Panc1 (cell line): Measurements from ENCODE around the gene POLRMT. TPM values are rescaled to one million over a fixed set of nuclear protein-coding genes. Genes with fewer than 3 reads are reported as not detected.

ENCODE experiments used
- ATAC-seq: fragments of 200-7000 bp; cut with Tn5 transposase; 2 replicates; pipeline ENCODE4 v1.9.1; 2020; ENCODE audit warnings: mild to moderate bottlenecking, moderate library complexity
- Bru-seq: library from RNA; stranded (reverse); fragments of 400-500 nt; gene quantifications from one replicate; lab custom pipeline; 2021; lab: Mats Ljungman, UMichigan
- BruChase-seq, 2 experiments: library from RNA; stranded (reverse); fragments of 400-500 nt; gene quantifications; one replicate each; lab custom pipeline; 2021; lab: Mats Ljungman, UMichigan
- BruUV-seq: library from RNA; stranded (reverse); fragments of 400-500 nt; replicated peaks from 2 replicates; lab custom pipeline; 2021; lab: Mats Ljungman, UMichigan
- CTCF ChIA-PET: fragments of 300-600 bp; sonication (Branson Sonifier 250); formaldehyde crosslinking; loops from one replicate; lab custom pipeline; 2022; ENCODE audit warnings: antibody characterized with exemption; lab: Charles Lee
- POLR2A ChIA-PET: fragments of 300-600 bp; sonication (Branson Sonifier 250); formaldehyde crosslinking; loops from one replicate; lab custom pipeline; 2022; ENCODE audit warnings: antibody characterized with exemption; lab: Charles Lee
- DNase-seq: peaks from one replicate; pipeline ENCODE4 v3.0.0-alpha.2; 2010; ENCODE audit warnings: low read depth, low spot score
- H3K27ac ChIP-seq: 2 replicates; pipeline ENCODE4 v1.5.1; 2011; ENCODE audit warnings: mild to moderate bottlenecking, low read length, inconsistent platforms
- H3K27me3 ChIP-seq: fragments of 200-500 bp; sonication (Bioruptor generic); 2 replicates; pipeline ENCODE4 v1.6.0; 2014; ENCODE audit warnings: low read length, inconsistent platforms; ENCODE audit not compliant: control insufficient read depth, insufficient read depth
- H3K36me3 ChIP-seq: fragments of 200-500 bp; sonication (Bioruptor generic); 2 replicates; pipeline ENCODE4 v1.5.1; 2014; ENCODE audit warnings: inconsistent platforms, mild to moderate bottlenecking, low read length, moderate library complexity; ENCODE audit not compliant: control insufficient read depth, insufficient read depth
- H3K4me1 ChIP-seq: 2 replicates; pipeline ENCODE4 v1.5.1; 2011; ENCODE audit warnings: inconsistent platforms, mild to moderate bottlenecking, low read length, moderate library complexity; ENCODE audit not compliant: control insufficient read depth, insufficient read depth
- H3K4me3 ChIP-seq, 2 experiments: 2 replicates each; pipeline ENCODE4 v1.5.1; 2011 to 2012; ENCODE audit warnings: low read depth in 2 of 2, low read length in 2 of 2, mild to moderate bottlenecking in 2 of 2, inconsistent platforms in 1 of 2, moderate library complexity in 1 of 2
- H3K9me3 ChIP-seq: fragments of 200-500 bp; sonication (Bioruptor generic); 2 replicates; pipeline ENCODE4 v1.5.1; 2014; ENCODE audit warnings: low read depth, mild to moderate bottlenecking, inconsistent platforms, low read length, moderate library complexity; ENCODE audit not compliant: control insufficient read depth, insufficient read depth
- POLR2AphosphoS5 ChIP-seq: IDR thresholded peaks from 2 replicates; pipeline ENCODE4 v1.6.1; 2012; ENCODE audit warnings: mild to moderate bottlenecking, low read depth, low read length, moderate library complexity
- SIN3A ChIP-seq: IDR thresholded peaks from 2 replicates; pipeline ENCODE4 v1.6.1; 2012; ENCODE audit warnings: low read depth, mild to moderate bottlenecking, low read length, moderate library complexity, borderline replicate concordance; ENCODE audit not compliant: insufficient read depth
- TCF7L2 ChIP-seq: IDR thresholded peaks from 2 replicates; pipeline ENCODE4 v1.6.1; 2011; ENCODE audit warnings: mild to moderate bottlenecking, low read depth, low read length, inconsistent platforms
- in situ Hi-C: cut with HindIII; loops from 2 replicates; pipeline ENCODE4 v1.10.0; 2016; ENCODE audit warnings: low sequenced_read_pairs, low pct_unique_long_range_greater_than_20kb
- intact Hi-C: fragments of 100-400 bp; cut with micrococcal nuclease; formaldehyde crosslinking; loops from one replicate; pipeline ENCODE4 v1.10.0; 2022; ENCODE audit not compliant: unreplicated experiment
- long read RNA-seq: library from polyadenylated mRNA; unstranded; transcript quantifications from one replicate; pipeline ENCODE4 v2.0.0, GENCODE V29; 2021; ENCODE audit not compliant: unreplicated experiment
- polyA plus RNA-seq: library from polyadenylated mRNA; unstranded; fragments of >200 nt; gene quantifications from one replicate; pipeline ENCODE4 v1.2.1, GENCODE V29; 2012; ENCODE audit warnings: missing spikeins; ENCODE audit not compliant: insufficient read length
- total RNA-seq: library from RNA; stranded (reverse); gene quantifications from one replicate; pipeline ENCODE4 v1.2.1, GENCODE V29; 2021; ENCODE audit not compliant: unreplicated experiment
- TF ChIP-seq, protein P1 (sequence below), 2 experiments: IDR thresholded peaks; 2 replicates each; pipeline ENCODE4 v1.6.1; 2011 to 2012; ENCODE audit warnings: low read depth in 2 of 2, control low read depth in 1 of 2, low read length in 1 of 2, mild to moderate bottlenecking in 1 of 2, moderate library complexity in 1 of 2; ENCODE audit not compliant: insufficient read depth in 1 of 2
- TF ChIP-seq, protein P2 (sequence below): fragments of 450-650 bp; IDR thresholded peaks from 2 replicates; pipeline ENCODE4 v1.5.1; 2017; ENCODE audit warnings: mild to moderate bottlenecking

Gene POLRMT
- total RNA-seq, result 56.0 TPM
- 68.0 TPM for polyA plus RNA-seq
- percentile 49 among the genes with signal in this experiment for Bru-seq, nascent RNA
- BruChase-seq, experiment 1, labeled RNA remaining after a 2-hour chase, result percentile 59 among the genes with signal in this experiment
- percentile 69 among the genes with signal in this experiment for BruChase-seq, experiment 2, labeled RNA remaining after a 6-hour chase
- long read RNA-seq, transcript POLRMT-202 (21 exons, 3,835 nt), result major isoform, 74 of 211 reads
- long read RNA-seq, partial matches to known transcripts, result 98 of 211 reads
- long read RNA-seq, other reads (novel, unspliced or antisense), result 39 of 211 reads

DNA sequence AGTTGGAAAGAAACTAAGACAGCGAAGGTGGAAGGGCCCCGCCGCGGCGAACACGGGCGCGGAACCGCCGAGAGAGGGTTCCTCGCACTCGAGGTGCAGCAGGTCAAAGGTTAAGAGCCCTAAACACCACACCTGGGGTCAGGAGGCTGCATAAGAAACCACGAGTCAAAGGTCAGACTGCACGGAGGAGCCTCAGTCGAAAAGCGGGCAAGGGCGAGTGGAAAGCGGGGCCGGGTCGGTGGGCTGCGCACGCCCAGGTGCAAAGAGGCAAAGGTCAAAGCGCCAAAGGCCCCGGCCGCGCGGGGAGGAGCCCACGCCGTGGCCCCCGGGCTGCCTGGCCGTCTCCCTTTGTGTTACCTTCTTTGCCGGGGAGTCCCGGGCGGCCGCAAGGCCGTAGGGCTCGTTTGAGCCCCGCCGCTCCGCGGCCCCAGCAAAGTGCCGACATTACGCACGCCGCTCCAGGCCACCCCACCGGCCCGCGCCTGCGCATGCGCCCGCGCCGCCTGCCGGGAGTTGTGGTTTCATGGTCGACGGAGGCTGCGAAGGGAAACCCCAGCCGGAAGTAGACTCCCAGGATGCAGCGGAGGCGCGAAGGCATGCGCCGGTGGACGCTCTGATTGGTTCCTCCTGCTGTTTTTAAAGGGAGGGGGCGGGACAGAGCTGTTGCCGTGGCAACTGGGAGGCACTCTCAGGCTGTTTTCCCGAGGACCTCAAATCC is at the start of gene POLRMT:
POLRMT (minus strand) TSS at position 470 of the 718 bp plus-strand sequence; CDS start at position 445, 25 bp downstream.
- H3K9me3 ChIP-seq, result no peaks in the 10 kb centered on the region
- peak within 1 kb of the TSS; percentile 63 to 85 for H3K4me3 ChIP-seq
- peaks cover 6% of the 10 kb centered on the region; the same call in 1 of the 2 replicates for H3K36me3 ChIP-seq
- DNase-seq, result peak; percentile 82
- H3K27me3 ChIP-seq, result no peaks in the 10 kb centered on the region
- TF ChIP-seq, protein P1, sequence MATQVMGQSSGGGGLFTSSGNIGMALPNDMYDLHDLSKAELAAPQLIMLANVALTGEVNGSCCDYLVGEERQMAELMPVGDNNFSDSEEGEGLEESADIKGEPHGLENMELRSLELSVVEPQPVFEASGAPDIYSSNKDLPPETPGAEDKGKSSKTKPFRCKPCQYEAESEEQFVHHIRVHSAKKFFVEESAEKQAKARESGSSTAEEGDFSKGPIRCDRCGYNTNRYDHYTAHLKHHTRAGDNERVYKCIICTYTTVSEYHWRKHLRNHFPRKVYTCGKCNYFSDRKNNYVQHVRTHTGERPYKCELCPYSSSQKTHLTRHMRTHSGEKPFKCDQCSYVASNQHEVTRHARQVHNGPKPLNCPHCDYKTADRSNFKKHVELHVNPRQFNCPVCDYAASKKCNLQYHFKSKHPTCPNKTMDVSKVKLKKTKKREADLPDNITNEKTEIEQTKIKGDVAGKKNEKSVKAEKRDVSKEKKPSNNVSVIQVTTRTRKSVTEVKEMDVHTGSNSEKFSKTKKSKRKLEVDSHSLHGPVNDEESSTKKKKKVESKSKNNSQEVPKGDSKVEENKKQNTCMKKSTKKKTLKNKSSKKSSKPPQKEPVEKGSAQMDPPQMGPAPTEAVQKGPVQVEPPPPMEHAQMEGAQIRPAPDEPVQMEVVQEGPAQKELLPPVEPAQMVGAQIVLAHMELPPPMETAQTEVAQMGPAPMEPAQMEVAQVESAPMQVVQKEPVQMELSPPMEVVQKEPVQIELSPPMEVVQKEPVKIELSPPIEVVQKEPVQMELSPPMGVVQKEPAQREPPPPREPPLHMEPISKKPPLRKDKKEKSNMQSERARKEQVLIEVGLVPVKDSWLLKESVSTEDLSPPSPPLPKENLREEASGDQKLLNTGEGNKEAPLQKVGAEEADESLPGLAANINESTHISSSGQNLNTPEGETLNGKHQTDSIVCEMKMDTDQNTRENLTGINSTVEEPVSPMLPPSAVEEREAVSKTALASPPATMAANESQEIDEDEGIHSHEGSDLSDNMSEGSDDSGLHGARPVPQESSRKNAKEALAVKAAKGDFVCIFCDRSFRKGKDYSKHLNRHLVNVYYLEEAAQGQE (IDR thresholded peaks at IDR 0.05; ENCODE audit: insufficient read depth in 1 of 2, low read depth in 2 of 2, low read length in 1 of 2), result no peak
- peak; percentile 42; the same call in 1 of the 2 replicates for TF ChIP-seq POLR2AphosphoS5
- no peak for TF ChIP-seq TCF7L2
- TF ChIP-seq SIN3A, result peak; percentile 38; the same call in 1 of the 2 replicates
- H3K27ac ChIP-seq, result peak within 1 kb of the TSS; percentile 84
- intact Hi-C loops, result no loop called here
- in situ Hi-C loops, result no loop called here
- no TSS peak for BruUV-seq
- no peaks in the 10 kb centered on the region for H3K4me1 ChIP-seq
- ATAC-seq, result peak; percentile 94
- ChIA-PET POLR2A (no interaction called here), CTCF (interaction anchor here (0.6 kb wide), 1 partner anchor 45 kb away, joined by 3 read pairs; no protein-coding TSS in a partner anchor)

DNA sequence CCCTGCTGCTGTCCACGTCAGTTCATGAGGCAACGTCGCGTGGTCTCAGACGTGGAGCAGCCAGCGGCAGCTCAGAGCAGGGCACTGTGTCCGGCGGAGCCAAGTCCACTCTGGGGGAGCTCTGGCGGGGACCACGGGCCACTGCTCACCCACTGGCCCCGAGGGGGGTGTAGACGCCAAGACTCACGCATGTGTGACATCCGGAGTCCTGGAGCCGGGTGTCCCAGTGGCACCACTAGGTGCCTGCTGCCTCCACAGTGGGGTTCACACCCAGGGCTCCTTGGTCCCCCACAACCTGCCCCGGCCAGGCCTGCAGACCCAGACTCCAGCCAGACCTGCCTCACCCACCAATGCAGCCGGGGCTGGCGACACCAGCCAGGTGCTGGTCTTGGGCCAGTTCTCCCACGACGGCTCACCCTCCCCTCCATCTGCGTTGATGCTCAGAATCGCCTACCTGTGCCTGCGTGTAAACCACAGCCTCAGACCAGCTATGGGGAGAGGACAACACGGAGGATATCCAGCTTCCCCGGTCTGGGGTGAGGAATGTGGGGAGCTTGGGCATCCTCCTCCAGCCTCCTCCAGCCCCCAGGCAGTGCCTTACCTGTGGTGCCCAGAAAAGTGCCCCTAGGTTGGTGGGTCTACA is 49.5 kb upstream of the POLRMT start:
- BruUV-seq, result no TSS peak
- H3K36me3 ChIP-seq, result no peaks in the 10 kb centered on the region
- ChIA-PET CTCF (no interaction called here), POLR2A (no interaction called here)
- in situ Hi-C loops, result no loop called here
- H3K27ac ChIP-seq, result no peak overlapping the region
- H3K9me3 ChIP-seq, result no peaks in the 10 kb centered on the region
- ATAC-seq (no peak), DNase-seq (no peak)
- no peak overlapping the region for H3K4me3 ChIP-seq
- intact Hi-C loops, result no loop called here
- peaks cover 13% of the 10 kb centered on the region for H3K4me1 ChIP-seq
- no peaks in the 10 kb centered on the region for H3K27me3 ChIP-seq
- TF ChIP-seq, protein P1 (IDR thresholded peaks at IDR 0.05; ENCODE audit: insufficient read depth in 1 of 2, low read depth in 2 of 2, low read length in 1 of 2), result no peak
- no peak for TF ChIP-seq SIN3A
- TF ChIP-seq, protein P2, sequence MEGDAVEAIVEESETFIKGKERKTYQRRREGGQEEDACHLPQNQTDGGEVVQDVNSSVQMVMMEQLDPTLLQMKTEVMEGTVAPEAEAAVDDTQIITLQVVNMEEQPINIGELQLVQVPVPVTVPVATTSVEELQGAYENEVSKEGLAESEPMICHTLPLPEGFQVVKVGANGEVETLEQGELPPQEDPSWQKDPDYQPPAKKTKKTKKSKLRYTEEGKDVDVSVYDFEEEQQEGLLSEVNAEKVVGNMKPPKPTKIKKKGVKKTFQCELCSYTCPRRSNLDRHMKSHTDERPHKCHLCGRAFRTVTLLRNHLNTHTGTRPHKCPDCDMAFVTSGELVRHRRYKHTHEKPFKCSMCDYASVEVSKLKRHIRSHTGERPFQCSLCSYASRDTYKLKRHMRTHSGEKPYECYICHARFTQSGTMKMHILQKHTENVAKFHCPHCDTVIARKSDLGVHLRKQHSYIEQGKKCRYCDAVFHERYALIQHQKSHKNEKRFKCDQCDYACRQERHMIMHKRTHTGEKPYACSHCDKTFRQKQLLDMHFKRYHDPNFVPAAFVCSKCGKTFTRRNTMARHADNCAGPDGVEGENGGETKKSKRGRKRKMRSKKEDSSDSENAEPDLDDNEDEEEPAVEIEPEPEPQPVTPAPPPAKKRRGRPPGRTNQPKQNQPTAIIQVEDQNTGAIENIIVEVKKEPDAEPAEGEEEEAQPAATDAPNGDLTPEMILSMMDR, result no peak
- no peak for TF ChIP-seq POLR2AphosphoS5
- TF ChIP-seq TCF7L2, result no peak
